Immature natural killer cell (primary cell): ENCODE data around the gene KCNQ5. TPM values are rescaled to one million over a fixed set of nuclear protein-coding genes. Genes with fewer than 3 reads are reported as not detected.
A peak's percentile ranks its signal among the peaks of the same experiment; 100 is the strongest.

Experiments used
- DNase-seq, 3 donors: peaks; one replicate each; pipeline ENCODE4 v3.0.0; 2022; ENCODE audit warnings: mixed read lengths in 1 of 3
- H3K27ac Mint-ChIP-seq, 6 donors: one replicate each; pipeline ENCODE4 v1.8.0; 2020; ENCODE audit warnings: mixed read lengths in 6 of 6, mild to moderate bottlenecking in 5 of 6, inconsistent platforms in 4 of 6, moderate library complexity in 3 of 6
- H3K27me3 Mint-ChIP-seq, 3 donors: one replicate each; pipeline ENCODE4 v1.8.0; 2020 to 2021; ENCODE audit warnings: low read depth in 3 of 3, mild to moderate bottlenecking in 3 of 3, mixed read lengths in 3 of 3, moderate library complexity in 3 of 3, inconsistent platforms in 1 of 3
- H3K36me3 Mint-ChIP-seq, 3 donors: one replicate each; pipeline ENCODE4 v1.8.0; 2020; ENCODE audit warnings: mixed read lengths in 3 of 3, inconsistent platforms in 2 of 3, mild to moderate bottlenecking in 2 of 3
- H3K4me1 Mint-ChIP-seq, 2 donors: one replicate each; pipeline ENCODE4 v1.8.0; 2020; ENCODE audit warnings: inconsistent platforms in 2 of 2, mild to moderate bottlenecking in 2 of 2, mixed read lengths in 2 of 2, moderate library complexity in 1 of 2
- H3K4me3 Mint-ChIP-seq, 5 donors: one replicate each; pipeline ENCODE4 v1.8.0; 2020; ENCODE audit warnings: mild to moderate bottlenecking in 5 of 5, mixed read lengths in 5 of 5, inconsistent platforms in 3 of 5, moderate library complexity in 3 of 5
- H3K9me3 Mint-ChIP-seq, 6 donors: one replicate each; pipeline ENCODE4 v1.8.0; 2020; ENCODE audit warnings: mild to moderate bottlenecking in 6 of 6, mixed read lengths in 6 of 6, inconsistent platforms in 4 of 6, moderate library complexity in 3 of 6
- polyA plus RNA-seq, 3 donors: library from polyadenylated mRNA; unstranded; fragments of 300-500 nt; fragmentation: Illumina TruSeq; gene quantifications; one replicate each; pipeline ENCODE4 v1.2.3, GENCODE V29; 2021

Gene KCNQ5
- polyA plus RNA-seq, 3 donors from 2014 or later, result 1.3 to 4.3 (median 1.8) TPM

DNA sequence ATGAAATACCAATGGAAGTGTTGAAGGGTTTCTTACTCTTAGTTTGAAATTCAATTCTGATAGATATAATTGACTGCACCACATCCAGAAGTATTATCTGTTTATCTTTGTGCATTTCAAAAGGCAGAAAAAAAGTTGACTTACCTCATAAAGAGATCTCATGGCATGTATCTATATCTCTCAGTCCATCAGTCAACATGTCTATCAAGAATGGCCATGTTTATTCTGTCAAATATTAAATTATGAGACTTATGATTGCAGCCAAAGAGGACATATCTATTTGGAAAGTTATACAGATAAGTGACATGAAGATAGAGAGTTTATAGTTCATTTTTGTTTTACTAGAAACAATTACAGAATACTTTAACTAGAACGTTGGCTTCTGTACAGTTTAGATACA is 325.7 kb downstream of the KCNQ5 start:
- H3K9me3 Mint-ChIP-seq, result no peaks in the 10 kb centered on the region
- no peak for DNase-seq
- no peaks in the 10 kb centered on the region for H3K4me1 Mint-ChIP-seq
- H3K27ac Mint-ChIP-seq, result no peak overlapping the region
- H3K27me3 Mint-ChIP-seq, result no peaks in the 10 kb centered on the region
- H3K36me3 Mint-ChIP-seq, result no peaks in the 10 kb centered on the region
- H3K4me3 Mint-ChIP-seq, result no peak overlapping the region

- Mint-ChIP-seq H3K4me3 (no peak overlapping the region), H3K4me1 (no peaks in the 10 kb centered on the region), H3K9me3 (no peaks in the 10 kb centered on the region), H3K36me3 (no peaks in the 10 kb centered on the region), H3K27ac (no peak overlapping the region), H3K27me3 (no peaks in the 10 kb centered on the region)
- no peak for DNase-seq
Observed at GRCh38 chr6:72948153-72948552, 326.3 kb downstream of the KCNQ5 start.

GRCh38 chr6:72950114-72950860 is 328.4 kb downstream of the KCNQ5 start:
- Mint-ChIP-seq H3K9me3 (no peaks in the 10 kb centered on the region), H3K36me3 (no peaks in the 10 kb centered on the region), H3K27ac (no peak overlapping the region), H3K27me3 (no peaks in the 10 kb centered on the region), H3K4me3 (no peak overlapping the region), H3K4me1 (no peaks in the 10 kb centered on the region)
- DNase-seq, result no peak

DNA sequence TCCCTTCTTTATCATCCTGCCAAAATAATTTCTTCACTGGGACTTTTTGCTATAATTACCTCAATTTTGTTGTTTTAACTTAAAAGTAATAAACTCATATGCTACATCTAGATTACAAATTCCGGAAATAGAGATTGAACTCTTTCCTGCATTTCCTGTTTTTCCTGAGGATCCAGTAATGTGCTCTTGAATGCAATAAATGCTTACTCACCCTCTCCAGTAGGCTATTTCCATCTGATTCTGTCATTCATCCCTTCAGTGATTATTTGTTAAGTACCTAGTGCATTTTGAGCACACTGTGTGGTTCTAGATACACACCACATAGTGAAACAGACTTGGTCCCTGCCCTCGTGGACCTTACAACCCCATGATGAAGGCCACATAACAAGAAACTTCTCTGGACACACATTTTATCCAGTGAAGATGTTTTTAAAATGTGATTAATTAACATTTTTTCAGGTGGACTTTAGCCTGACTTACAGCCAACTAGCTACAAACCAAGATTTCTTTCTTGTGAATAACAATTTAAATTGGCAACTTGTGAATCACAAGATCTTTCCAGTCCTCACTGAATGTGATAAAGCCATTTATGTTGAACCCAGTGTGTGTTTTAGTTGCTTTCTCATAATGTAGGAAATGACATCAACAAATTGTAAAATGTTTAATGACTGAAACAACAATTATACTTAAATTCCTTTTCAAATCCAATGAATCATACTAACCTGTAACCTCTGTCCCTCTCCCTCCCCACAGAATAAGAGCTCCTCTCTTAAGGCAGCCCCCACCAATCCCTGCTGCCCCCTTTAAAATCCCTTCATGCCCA is 331.2 kb downstream of the KCNQ5 start:
- no peak for DNase-seq
- no peak overlapping the region for H3K4me3 Mint-ChIP-seq
- peaks cover 3 to 4% of the 10 kb centered on the region in 2 donors for H3K4me1 Mint-ChIP-seq
- H3K27ac Mint-ChIP-seq, result no peak overlapping the region
- H3K36me3 Mint-ChIP-seq, result no peaks in the 10 kb centered on the region
- H3K9me3 Mint-ChIP-seq, result no peaks in the 10 kb centered on the region
- peaks cover 0 to 5% (median 0%) of the 10 kb centered on the region in 3 donors for H3K27me3 Mint-ChIP-seq

DNA sequence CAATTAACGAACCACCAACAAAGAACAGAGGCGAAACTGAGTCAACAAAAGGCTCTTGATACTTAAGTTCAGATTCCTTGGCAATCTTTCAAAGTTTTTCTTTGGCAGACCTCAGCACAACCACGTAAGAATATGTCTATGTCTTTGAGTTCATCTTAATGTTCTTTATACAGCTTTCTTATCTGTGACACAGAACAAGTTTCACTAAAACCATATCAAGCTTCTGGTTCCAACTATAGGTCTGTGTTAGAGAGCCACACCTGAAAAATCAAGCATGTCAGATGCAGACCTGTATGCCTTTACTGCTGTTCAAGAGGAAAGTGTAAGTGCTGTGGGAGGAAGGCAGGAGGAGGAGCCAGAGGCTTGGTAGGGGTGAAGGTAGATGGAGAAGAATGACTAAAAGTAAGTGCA is 332.1 kb downstream of the KCNQ5 start:
- Mint-ChIP-seq H3K27ac (no peak overlapping the region), H3K36me3 (no peaks in the 10 kb centered on the region), H3K4me3 (no peak overlapping the region), H3K4me1 (peaks cover 3 to 4% of the 10 kb centered on the region in 2 donors), H3K9me3 (no peaks in the 10 kb centered on the region), H3K27me3 (peaks cover 0 to 5% (median 0%) of the 10 kb centered on the region in 3 donors)
- DNase-seq, result no peak

DNA sequence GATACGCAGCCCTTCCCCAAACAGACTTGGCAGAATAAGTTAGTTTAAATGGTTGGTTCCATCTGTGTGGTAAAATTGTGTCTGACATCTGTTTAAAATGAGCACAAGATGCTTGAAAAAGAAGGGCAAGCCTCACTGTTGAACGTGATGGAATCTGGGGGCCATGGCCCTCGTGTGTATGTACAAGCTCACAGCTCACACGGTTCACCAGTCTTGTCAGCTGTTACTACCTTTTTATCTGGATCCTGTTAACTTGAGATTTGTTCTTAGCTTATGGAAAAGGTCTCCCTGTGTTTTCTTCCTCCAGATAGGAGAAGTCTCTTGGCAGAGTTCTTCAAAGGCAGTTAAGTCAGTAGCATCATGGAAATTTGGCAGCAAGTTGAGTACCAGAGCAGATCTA is 332.9 kb downstream of the KCNQ5 start:
- Mint-ChIP-seq H3K27ac (no peak overlapping the region), H3K4me3 (no peak overlapping the region), H3K9me3 (no peaks in the 10 kb centered on the region), H3K4me1 (peaks cover 3 to 4% of the 10 kb centered on the region in 2 donors), H3K27me3 (peaks cover 0 to 5% (median 0%) of the 10 kb centered on the region in 3 donors), H3K36me3 (no peaks in the 10 kb centered on the region)
- no peak for DNase-seq

DNA sequence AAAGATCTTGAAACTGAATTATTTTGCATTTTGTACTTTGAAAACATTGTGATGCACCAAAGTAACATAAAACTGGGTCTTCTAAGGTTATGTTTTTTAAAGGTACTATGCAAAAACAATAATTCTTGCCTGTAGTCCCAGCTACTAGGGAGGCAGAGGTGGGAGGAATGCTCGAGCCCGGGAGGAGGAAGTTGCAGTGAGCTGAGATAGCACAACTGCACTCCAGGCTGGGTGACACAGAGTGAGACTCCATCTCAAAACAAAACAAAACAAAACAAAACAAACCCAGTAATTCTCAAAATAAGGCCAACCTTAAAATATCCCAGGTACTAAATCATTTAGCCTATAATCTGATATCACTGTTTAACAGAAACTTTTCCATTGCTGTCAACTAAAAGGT is 333.8 kb downstream of the KCNQ5 start:
- H3K27me3 Mint-ChIP-seq, result peaks cover 0 to 5% (median 0%) of the 10 kb centered on the region in 3 donors
- no peak overlapping the region for H3K4me3 Mint-ChIP-seq
- peaks cover 3 to 4% of the 10 kb centered on the region in 2 donors for H3K4me1 Mint-ChIP-seq
- no peaks in the 10 kb centered on the region for H3K9me3 Mint-ChIP-seq
- H3K36me3 Mint-ChIP-seq, result no peaks in the 10 kb centered on the region
- no peak overlapping the region for H3K27ac Mint-ChIP-seq
- DNase-seq, result no peak

- H3K36me3 Mint-ChIP-seq, result no peaks in the 10 kb centered on the region
- peaks cover 0 to 5% (median 0%) of the 10 kb centered on the region in 3 donors for H3K27me3 Mint-ChIP-seq
- H3K4me3 Mint-ChIP-seq, result no peak overlapping the region
- H3K9me3 Mint-ChIP-seq, result no peaks in the 10 kb centered on the region
- DNase-seq, result no peak
- H3K4me1 Mint-ChIP-seq, result peaks cover 3 to 4% of the 10 kb centered on the region in 2 donors
- peak overlapping the region in 1 of 6 donors; percentile 6 for H3K27ac Mint-ChIP-seq
Observed at GRCh38 chr6:72956272-72956671, 334.4 kb downstream of the KCNQ5 start.

GRCh38 chr6:72959821-72960220 is 338.0 kb downstream of the KCNQ5 start:
- Mint-ChIP-seq H3K27ac (no peak overlapping the region), H3K27me3 (peaks cover 0 to 5% (median 2%) of the 10 kb centered on the region in 3 donors), H3K4me1 (peaks cover 3 to 4% of the 10 kb centered on the region in 2 donors), H3K36me3 (no peaks in the 10 kb centered on the region), H3K4me3 (no peak overlapping the region), H3K9me3 (no peaks in the 10 kb centered on the region)
- DNase-seq, result no peak

DNA sequence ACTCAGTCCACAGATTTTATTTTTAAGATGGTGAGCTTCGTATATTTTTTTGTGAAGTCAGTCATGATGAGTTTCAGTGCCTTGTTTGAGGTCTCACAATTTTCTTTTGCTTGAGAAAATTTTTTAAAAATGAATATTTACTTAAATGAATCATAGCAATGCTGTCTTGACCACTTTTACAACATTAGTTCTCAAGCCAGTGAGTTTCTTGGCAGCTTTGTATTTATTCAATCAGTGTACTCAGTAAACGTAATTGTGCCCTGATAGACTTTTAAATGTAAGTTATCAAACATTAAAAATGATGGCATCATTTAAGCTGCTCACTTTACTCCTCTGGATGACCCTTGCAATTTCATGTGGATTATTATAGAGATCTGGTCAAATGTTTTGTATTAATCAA is 342.1 kb downstream of the KCNQ5 start:
- Mint-ChIP-seq H3K27me3 (peaks cover 0 to 2% (median 0%) of the 10 kb centered on the region in 3 donors), H3K4me3 (no peak overlapping the region), H3K4me1 (no peaks in the 10 kb centered on the region), H3K9me3 (no peaks in the 10 kb centered on the region), H3K27ac (no peak overlapping the region), H3K36me3 (no peaks in the 10 kb centered on the region)
- DNase-seq, result no peak

GRCh38 chr6:72966628-72967280 is 344.9 kb downstream of the KCNQ5 start:
- Mint-ChIP-seq H3K4me3 (no peak overlapping the region), H3K36me3 (no peaks in the 10 kb centered on the region), H3K27me3 (peaks cover 0 to 2% (median 0%) of the 10 kb centered on the region in 3 donors), H3K4me1 (no peaks in the 10 kb centered on the region), H3K9me3 (no peaks in the 10 kb centered on the region), H3K27ac (no peak overlapping the region)
- DNase-seq, result no peak

- no peak overlapping the region for H3K4me3 Mint-ChIP-seq
- H3K4me1 Mint-ChIP-seq, result no peaks in the 10 kb centered on the region
- H3K36me3 Mint-ChIP-seq, result no peaks in the 10 kb centered on the region
- H3K27ac Mint-ChIP-seq, result no peak overlapping the region
- peaks cover 0 to 2% (median 0%) of the 10 kb centered on the region in 3 donors for H3K27me3 Mint-ChIP-seq
- H3K9me3 Mint-ChIP-seq, result no peaks in the 10 kb centered on the region
- no peak for DNase-seq
Observed at GRCh38 chr6:72967329-72967728, 345.5 kb downstream of the KCNQ5 start.

DNA sequence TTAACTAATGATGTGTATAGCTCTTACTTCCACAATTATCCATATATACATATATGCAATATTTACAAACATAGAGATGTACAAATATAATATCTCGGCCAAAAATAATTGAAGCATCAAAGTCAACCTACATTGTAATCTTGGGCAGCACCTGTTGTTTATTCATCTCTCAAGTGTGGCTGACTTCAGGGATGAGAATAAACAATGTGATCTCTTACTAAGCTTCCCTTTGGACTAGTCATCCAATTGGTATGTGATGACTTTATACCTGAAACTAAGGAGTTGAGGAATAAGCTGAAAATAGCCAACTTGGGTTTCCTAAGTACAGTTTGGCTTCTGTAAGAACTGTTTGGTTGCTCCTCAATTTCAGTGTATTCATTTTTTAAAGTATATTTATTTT is 346.8 kb downstream of the KCNQ5 start:
- no peak overlapping the region for H3K27ac Mint-ChIP-seq
- H3K4me3 Mint-ChIP-seq, result no peak overlapping the region
- H3K4me1 Mint-ChIP-seq, result no peaks in the 10 kb centered on the region
- DNase-seq, result no peak
- no peaks in the 10 kb centered on the region for H3K36me3 Mint-ChIP-seq
- no peaks in the 10 kb centered on the region for H3K9me3 Mint-ChIP-seq
- H3K27me3 Mint-ChIP-seq, result peaks cover 0 to 1% (median 0%) of the 10 kb centered on the region in 3 donors

DNA sequence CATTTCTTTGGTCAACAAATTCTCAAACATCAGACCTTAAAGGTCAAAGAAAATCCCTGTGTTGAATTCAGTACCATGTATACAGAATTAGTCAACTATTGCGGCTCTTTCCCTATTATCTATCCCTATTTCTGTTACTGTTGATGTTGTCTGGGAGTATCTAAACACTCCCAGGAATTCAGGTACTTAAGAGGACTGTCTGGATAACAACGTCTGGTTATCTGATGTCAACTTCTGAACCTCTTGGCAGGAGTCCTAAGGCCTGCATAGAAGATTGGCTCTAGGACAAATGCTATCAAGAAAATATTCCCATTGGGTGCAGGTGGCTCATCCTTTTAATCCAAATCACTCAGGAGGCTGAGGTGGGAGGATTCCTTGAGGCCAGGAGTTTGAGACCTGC is 347.8 kb downstream of the KCNQ5 start:
- Mint-ChIP-seq H3K9me3 (no peaks in the 10 kb centered on the region), H3K27ac (no peak overlapping the region), H3K27me3 (no peaks in the 10 kb centered on the region), H3K4me1 (no peaks in the 10 kb centered on the region), H3K36me3 (no peaks in the 10 kb centered on the region), H3K4me3 (no peak overlapping the region)
- no peak for DNase-seq
